ENCODE results near the gene THSD4. TPM values are rescaled to one million over a fixed set of nuclear protein-coding genes. Genes with fewer than 3 reads are reported as not detected.

Gene THSD4
- total and polyA plus RNA-seq, 2 of the 4 experiments (the other 2 are of a cell fraction), result 25.5 to 31.1 TPM

- no peak overlapping the region for H3K14ac ChIP-seq (replicated peaks; ENCODE audit: low read depth, low read length)
- peaks cover 19% of the 10 kb centered on the region for H3K36me3 ChIP-seq (ENCODE audit: control insufficient read depth, insufficient read depth, low read length)
- H4K8ac ChIP-seq (ENCODE audit: low read depth in 2 of 2, low read length in 2 of 2), result no peak overlapping the region
- intact Hi-C loops (cut with micrococcal nuclease) (no loop called here), dilution Hi-C loops (cut with HindIII; ENCODE audit: low sequenced_read_pairs, unreplicated experiment) (no loop called here), in situ Hi-C loops (cut with MboI; ENCODE audit: low sequenced_read_pairs) (no loop called here)
- no peak overlapping the region for H3K27ac ChIP-seq (ENCODE audit: insufficient read depth, low read length)
- H3K4me3 ChIP-seq (ENCODE audit: insufficient read depth, low read depth, low read length), result no peak overlapping the region
- no peak overlapping the region for H3K4me2 ChIP-seq (ENCODE audit: low read depth, low read length)
- H2AK5ac ChIP-seq (ENCODE audit: low read depth, low read length), result no peak overlapping the region
- no peak overlapping the region for H2BK120ac ChIP-seq (ENCODE audit: low read depth, low read length)
- H4K5ac ChIP-seq (ENCODE audit: low read depth, low read length), result no peak overlapping the region
- H2AFZ ChIP-seq (replicated peaks; ENCODE audit: low read length, poor library complexity), result no peak overlapping the region
- no peaks in the 10 kb centered on the region for H3K9me3 ChIP-seq (ENCODE audit: control insufficient read depth, insufficient read depth, low read length)
- 0 out of 2 replicates have a peak, but pooled peaks cover 6% of the 10 kb centered on the region for H4K20me1 ChIP-seq (ENCODE audit: insufficient read depth, low read length)
- peaks cover 3% of the 10 kb centered on the region; the same call in 1 of the 2 replicates for H3K9me1 ChIP-seq (ENCODE audit: insufficient read depth, low read length)
- ChIA-PET POLR2A (ENCODE audit: unreplicated experiment) (no interaction called here), CTCF (no interaction called here)
- H4K91ac ChIP-seq (ENCODE audit: insufficient read depth, low read depth, low read length), result no peak overlapping the region
- TF ChIP-seq MAFK (IDR thresholded peaks at IDR 0.05; ENCODE audit: low read depth, low read length) (no peak), RCOR1 (IDR thresholded peaks at IDR 0.05; ENCODE audit: insufficient replicate concordance, low read length) (no peak), SMC3 (IDR thresholded peaks at IDR 0.05; ENCODE audit: low read depth, low read length) (no peak), USF2 (IDR thresholded peaks at IDR 0.05; ENCODE audit: low read depth, low read length) (no peak), RFX5 (IDR thresholded peaks at IDR 0.05; ENCODE audit: low read depth, low read length) (no peak)
- H2AK9ac ChIP-seq (replicated peaks; ENCODE audit: low read depth, low read length, poor library complexity), result no peak overlapping the region
- no peak overlapping the region for H3K23ac ChIP-seq (ENCODE audit: low read depth, low read length)
- H3K18ac ChIP-seq (ENCODE audit: low read depth, low read length), result no peak overlapping the region
- DNase-seq, result no peak
- no peak overlapping the region for H2BK5ac ChIP-seq (ENCODE audit: low read depth, low read length, poor library complexity, severe bottlenecking)
- ATAC-seq (ENCODE audit: low read depth), result no peak
- H3K4ac ChIP-seq (ENCODE audit: low read depth, low read length), result no peak overlapping the region
- no peak overlapping the region for H2BK20ac ChIP-seq (ENCODE audit: low read depth, low read length)
- BruUV-seq (replicated peaks), result no TSS peak
- peaks cover 30 to 38% of the 10 kb centered on the region in 2 experiments for H3K79me1 ChIP-seq (ENCODE audit: low read depth in 1 of 2, low read length in 2 of 2)
- H3K56ac ChIP-seq (ENCODE audit: extremely low read depth, insufficient read depth, low read length), result no peak overlapping the region
- H3K4me1 ChIP-seq (ENCODE audit: control insufficient read depth, insufficient read depth, low read length), result 0 out of 2 replicates have a peak, but pooled peaks cover 4% of the 10 kb centered on the region
- H3K27me3 ChIP-seq (ENCODE audit: control insufficient read depth, insufficient read depth, low read length), result no peaks in the 10 kb centered on the region
- no peak overlapping the region for H2BK15ac ChIP-seq (ENCODE audit: low read depth, low read length)
- no peak overlapping the region for H3K9ac ChIP-seq (ENCODE audit: low read depth, low read length)
- 70% methylated on average over 2 of the region's 3 CpGs; no CpG with 5 or more reads in 1 of the 2 experiments for WGBS, 2 experiments (ENCODE audit: extremely low coverage in 2 of 2, insufficient read length in 1 of 2)
Measured at GRCh38 chr15:71186267-71186666, 71.0 kb downstream of the THSD4 start.

Measured in IMR-90 (cell line).